H1 (cell line): Measurements from ENCODE around the gene LIMK1. TPM values are rescaled to one million over a fixed set of nuclear protein-coding genes. Genes with fewer than 3 reads are reported as not detected.

ENCODE experiments used
- CTCF ChIA-PET: fragments of 300-600 bp; sonication (Branson Sonifier 250); formaldehyde crosslinking; loops from one replicate; lab custom pipeline; 2021; ENCODE audit not compliant: partially characterized antibody; lab: Charles Lee
- POLR2A ChIA-PET: fragments of 300-600 bp; sonication (Branson Sonifier 250); formaldehyde crosslinking; loops from one replicate; lab custom pipeline; 2021; ENCODE audit warnings: inconsistent platforms; ENCODE audit not compliant: partially characterized antibody; lab: Charles Lee
- DNase-seq, 2 experiments: peaks; one replicate each; pipeline versions ENCODE4 v3.0.0 to v3.0.0-alpha.2; 2010 to 2022; ENCODE audit warnings: low spot score in 2 of 2, low read depth in 1 of 2, mixed read lengths in 1 of 2
- FAIRE-seq: peaks from 2 replicates; lab custom pipeline; 2011; peaks lifted over from hg19 to GRCh38; lab: Jason Lieb, UNC
- H2AFZ ChIP-seq: 2 replicates; pipeline ENCODE4 v1.8.1; 2012; ENCODE audit warnings: low read length, inconsistent platforms
- H2AK5ac ChIP-seq: 2 replicates; pipeline ENCODE4 v1.6.1; 2013; ENCODE audit warnings: low read depth, low read length
- H2BK120ac ChIP-seq: replicated peaks from 2 replicates; pipeline ENCODE3; 2013; ENCODE audit warnings: low read depth, low read length, inconsistent platforms
- H2BK12ac ChIP-seq: 2 replicates; pipeline ENCODE4 v1.6.1; 2013; ENCODE audit warnings: low read depth, low read length
- H2BK15ac ChIP-seq: 2 replicates; pipeline ENCODE4 v1.6.1; 2013; ENCODE audit warnings: low read length
- H2BK20ac ChIP-seq: 2 replicates; pipeline ENCODE4 v1.6.1; 2013; ENCODE audit warnings: low read length
- H2BK5ac ChIP-seq: 2 replicates; pipeline ENCODE4 v1.6.1; 2013; ENCODE audit warnings: low read depth, low read length
- H3K14ac ChIP-seq: 2 replicates; pipeline ENCODE4 v1.6.1; 2013; ENCODE audit warnings: inconsistent platforms; ENCODE audit not compliant: insufficient read length
- H3K18ac ChIP-seq: 2 replicates; pipeline ENCODE4 v1.6.1; 2013; ENCODE audit warnings: low read length; ENCODE audit errors: extremely low read depth
- H3K23ac ChIP-seq: 2 replicates; pipeline ENCODE4 v1.6.1; 2013; ENCODE audit warnings: inconsistent platforms; ENCODE audit not compliant: insufficient read length
- H3K23me2 ChIP-seq: 2 replicates; pipeline ENCODE4 v1.6.1; 2013; ENCODE audit warnings: low read depth, low read length
- H3K27ac ChIP-seq: 2 replicates; pipeline ENCODE4 v1.6.1; 2011; ENCODE audit warnings: low read depth, low read length, inconsistent platforms
- H3K27me3 ChIP-seq, 4 experiments: replicated peaks in 1 of 4; 1 replicate in 1 of 4; 2 replicates in 3 of 4; pipeline versions ENCODE4 v1.6.1 to v1.8.1; 2011 to 2013; ENCODE audit warnings: low read length in 3 of 4, mild to moderate bottlenecking in 3 of 4, inconsistent platforms in 2 of 4, mixed read lengths in 2 of 4, moderate library complexity in 1 of 4; ENCODE audit not compliant: control insufficient read depth in 3 of 4, insufficient read depth in 3 of 4; ENCODE audit errors: extremely low read depth in 1 of 4
- H3K36me3 ChIP-seq, 4 experiments: 2 replicates each; pipeline versions ENCODE4 v1.6.1 to v1.8.1; 2011 to 2013; ENCODE audit warnings: mild to moderate bottlenecking in 4 of 4, low read length in 3 of 4, moderate library complexity in 2 of 4, control low read depth in 1 of 4, inconsistent platforms in 1 of 4; ENCODE audit not compliant: insufficient read depth in 4 of 4, control insufficient read depth in 2 of 4
- H3K4ac ChIP-seq: replicated peaks from 2 replicates; pipeline ENCODE3; 2013; ENCODE audit warnings: low read length, low read depth, mixed read lengths, inconsistent platforms; ENCODE audit not compliant: insufficient read length
- H3K4me1 ChIP-seq, 4 experiments: replicated peaks in 1 of 4; 1 replicate in 1 of 4; 2 replicates in 3 of 4; pipeline versions ENCODE4 v1.6.1 to v1.8.1; 2011 to 2013; ENCODE audit warnings: low read length in 3 of 4, inconsistent platforms in 2 of 4, mixed read lengths in 1 of 4; ENCODE audit not compliant: insufficient read depth in 4 of 4, control insufficient read depth in 3 of 4
- H3K4me2 ChIP-seq, 2 experiments: 2 replicates each; pipeline versions ENCODE4 v1.6.1 to v1.8.1; 2011 to 2013; ENCODE audit warnings: low read depth in 2 of 2, low read length in 2 of 2, control low read depth in 1 of 2, inconsistent platforms in 1 of 2, mild to moderate bottlenecking in 1 of 2; ENCODE audit not compliant: insufficient read depth in 1 of 2
- H3K4me3 ChIP-seq, 4 experiments: fragments of 200-600, 300-600 bp in 1 of 4; sonication (generic), shearing (Covaris generic), sonication (Bioruptor Twin) in 1 of 4; 2 replicates each; pipeline versions ENCODE4 v1.5.1 to v1.8.1; 2011 to 2016; ENCODE audit warnings: low read length in 4 of 4, low read depth in 3 of 4, control low read depth in 2 of 4, inconsistent platforms in 2 of 4, mild to moderate bottlenecking in 2 of 4, mixed read lengths in 1 of 4, moderate library complexity in 1 of 4; ENCODE audit not compliant: insufficient read depth in 2 of 4; ENCODE audit errors: extremely low read depth in 1 of 4
- H3K56ac ChIP-seq: replicated peaks from 2 replicates; pipeline ENCODE3; 2013; ENCODE audit warnings: low read depth, mild to moderate bottlenecking, mixed read lengths, low read length, inconsistent platforms; ENCODE audit not compliant: insufficient read length
- H3K79me1 ChIP-seq: 2 replicates; pipeline ENCODE4 v1.6.1; 2013; ENCODE audit warnings: low read depth, low read length, control low read depth
- H3K79me2 ChIP-seq, 2 experiments: 2 replicates each; pipeline versions ENCODE4 v1.6.1 to v1.8.1; 2012 to 2013; ENCODE audit warnings: low read length in 2 of 2, mild to moderate bottlenecking in 2 of 2, inconsistent platforms in 1 of 2; ENCODE audit not compliant: insufficient read depth in 2 of 2, control insufficient read depth in 1 of 2
- H3K9ac ChIP-seq, 4 experiments: replicated peaks in 1 of 4; 1 replicate in 1 of 4; 2 replicates in 3 of 4; pipeline versions ENCODE4 v1.6.1 to v1.8.1; 2011 to 2013; ENCODE audit warnings: low read depth in 3 of 4, low read length in 3 of 4, control low read depth in 2 of 4, mild to moderate bottlenecking in 2 of 4, moderate library complexity in 2 of 4, inconsistent platforms in 1 of 4; ENCODE audit errors: extremely low read depth in 1 of 4
- H3K9me3 ChIP-seq, 2 experiments: 2 replicates each; pipeline versions ENCODE4 v1.6.1 to v1.8.1; 2012 to 2013; ENCODE audit warnings: mild to moderate bottlenecking in 2 of 2, moderate library complexity in 2 of 2, control low read depth in 1 of 2, inconsistent platforms in 1 of 2, low read depth in 1 of 2, low read length in 1 of 2, mixed read lengths in 1 of 2; ENCODE audit not compliant: insufficient read depth in 2 of 2
- H4K20me1 ChIP-seq, 2 experiments: replicated peaks in 1 of 2; 2 replicates each; pipeline versions ENCODE3 to v1.8.1; 2011 to 2013; ENCODE audit warnings: inconsistent platforms in 2 of 2, low read length in 2 of 2, mild to moderate bottlenecking in 1 of 2; ENCODE audit not compliant: insufficient read depth in 2 of 2, control insufficient read depth in 1 of 2
- H4K5ac ChIP-seq: 2 replicates; pipeline ENCODE4 v1.6.1; 2013; ENCODE audit warnings: low read length, low read depth, mixed read lengths, inconsistent platforms; ENCODE audit not compliant: insufficient read length
- H4K8ac ChIP-seq: 2 replicates; pipeline ENCODE4 v1.8.0; 2013; ENCODE audit warnings: mild to moderate bottlenecking, moderate library complexity, low read length, inconsistent platforms; ENCODE audit not compliant: insufficient read depth; ENCODE audit errors: extremely low read depth
- H4K91ac ChIP-seq: replicated peaks from 2 replicates; pipeline ENCODE3; 2013; ENCODE audit warnings: low read length, mixed read lengths, inconsistent platforms; ENCODE audit not compliant: insufficient read length
- JUND ChIP-seq: IDR thresholded peaks from 2 replicates; pipeline ENCODE4 v1.6.1; 2011; ENCODE audit warnings: mild to moderate bottlenecking, improper control_type of control experiment, low read length
- WGBS, 2 experiments: shearing (Covaris generic) in 1 of 2; methylation state at CpG; one replicate each; pipeline versions ENCODE4 v1.1.6 to v1.1.7; 2013 to 2015; ENCODE audit warnings: low lambda C conversion rate in 2 of 2, mixed read lengths in 2 of 2, inconsistent platforms in 1 of 2, low coverage in 1 of 2, missing lambda C conversion rate in 1 of 2; ENCODE audit not compliant: insufficient replicate concordance in 2 of 2, insufficient coverage in 1 of 2, insufficient read length in 1 of 2; ENCODE audit errors: extremely low coverage in 1 of 2, missing lambda C conversion rate in 1 of 2; 5-methylcytosine and 5-hydroxymethylcytosine counted together
- polyA plus RNA-seq, 7 experiments: library from polyadenylated mRNA; depleted of rRNA in 3 of 7; stranded (reverse) in 5 of 7; unstranded in 2 of 7; fragments of >200 nt in 5 of 7; fragments of 200-250 nt in 2 of 7; gene quantifications; 1 replicate in 5 of 7; 2 replicates in 1 of 7; 4 replicates in 1 of 7; pipeline versions ENCODE4 v1.2.1 to v1.2.3, GENCODE V29; 2011 to 2013; ENCODE audit warnings: missing spikeins in 2 of 7, mixed read lengths in 2 of 7
- total RNA-seq: library from RNA; stranded (reverse); fragmentation: NEBNext Ultra II Directional; extraction: Animal tissue kit (Norgen Biotek cat#: 25700); gene quantifications from 2 replicates; pipeline ENCODE4 v1.2.1, GENCODE V29; 2021

The LIMK1 gene
- total and polyA plus RNA-seq, 2 of the 8 experiments (the other 6 are each of a cell fraction or from before 2014, with no cell fraction given) = 93.5 to 108 TPM

DNA sequence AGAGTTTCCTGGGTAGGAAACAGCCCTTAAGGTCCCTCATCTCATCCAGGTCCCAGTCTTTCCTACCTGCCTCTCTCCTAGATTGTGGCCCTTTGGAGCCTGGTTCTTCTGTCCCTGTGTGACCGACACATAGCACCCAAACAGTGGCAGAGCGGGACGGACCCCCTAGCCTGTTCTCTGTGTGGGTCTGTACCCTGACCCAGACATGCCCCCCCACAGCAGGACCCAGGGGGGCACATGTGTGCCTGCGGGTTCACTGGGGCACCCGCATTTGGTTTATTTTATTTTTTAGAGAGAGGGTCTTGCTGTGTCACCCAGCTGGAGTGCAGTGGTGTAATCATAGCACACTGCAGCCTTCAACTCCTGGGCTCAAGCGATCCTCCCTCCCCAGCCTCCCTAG lies 11.5 kb downstream of the LIMK1 start:
- Histone ChIP-seq H2BK15ac (0 out of 2 replicates have a peak overlapping the region, but pooled peaks have one; percentile 2), H2AK5ac (peak overlapping the region; percentile 86; the same call in 1 of the 2 replicates), H3K79me2 (peaks cover 0 to 5% of the 10 kb centered on the region in 2 experiments; a peak in 1 of 4 replicates), H4K5ac (no peak overlapping the region), H3K27me3 (no peaks in the 10 kb centered on the region), H2BK5ac (peak overlapping the region; percentile 93; the same call in 1 of the 2 replicates), H4K8ac (no peak overlapping the region), H4K20me1 (peaks cover 0 to 12% of the 10 kb centered on the region in 2 experiments), H3K4ac (no peak overlapping the region), H3K27ac (0 out of 2 replicates have a peak overlapping the region, but pooled peaks have one; percentile 11), H2BK20ac (no peak overlapping the region; the same call in 1 of the 2 replicates), H4K91ac (peak overlapping the region; percentile 93), H3K18ac (peak overlapping the region; percentile 98), H2AFZ (no peak overlapping the region), H3K14ac (no peak overlapping the region), H3K9me3 (peaks cover 3 to 10% of the 10 kb centered on the region in 2 experiments), H3K36me3 (peaks cover 6 to 32% (median 18%) of the 10 kb centered on the region in 4 experiments), H2BK120ac (peak overlapping the region; percentile 76), H3K9ac (peak overlapping the region in 1 of 4 experiments; percentile 28; a peak in 1 of 7 replicates), H3K56ac (no peak overlapping the region), H3K4me2 (peak overlapping the region; percentile 65 to 73), H3K79me1 (peaks cover 5% of the 10 kb centered on the region), H3K4me3 (peak overlapping the region in 1 of 4 experiments; percentile 51; a peak in 2 of 8 replicates), H2BK12ac (peak overlapping the region; percentile 86), H3K23ac (no peak overlapping the region), H3K4me1 (peaks cover 8 to 31% (median 26%) of the 10 kb centered on the region in 4 experiments), H3K23me2 (no peaks in the 10 kb centered on the region; the same call in 1 of the 2 replicates)
- ChIA-PET POLR2A (interaction anchor here (0.5 to 2.1 kb wide), 6 partner anchors 7 to 84 kb away, joined by 3 to 14 read pairs (median 4); partner anchors contain the start of genes EIF4H and LIMK1), CTCF (no interaction called here)
- DNase-seq (no peak), FAIRE-seq (no peak)
- 82% methylated on average over 6 of the region's 6 CpGs; no CpG with 5 or more reads in 1 of the 2 experiments for WGBS, 2 experiments
- no peak for TF ChIP-seq JUND
